HG03378 (cell line): ENCODE measurements around the gene PCSK6.

Source experiments
- ATAC-seq: cut with Tn5 transposase; IDR thresholded peaks from one replicate; pipeline ENCODE4 v1.9.1; 2021; ENCODE audit warnings: mild to moderate bottlenecking, moderate library complexity; ENCODE audit not compliant: unreplicated experiment

PCSK6 gene

GRCh38 chr15:101333907-101334789, 155.4 kb downstream of the PCSK6 start:
- ATAC-seq: peak; percentile 57

GRCh38 chr15:101332061-101332467, 157.4 kb downstream of the PCSK6 start:
- no peak for ATAC-seq

- ATAC-seq: no peak
These were observed 159.6 kb downstream of the PCSK6 start for GRCh38 chr15:101329867-101330380.

- ATAC-seq: no peak
These were observed 160.1 kb downstream of the PCSK6 start for GRCh38 chr15:101329309-101329863.

GRCh38 chr15:101328001-101328400, 161.5 kb downstream of the PCSK6 start:
- ATAC-seq: no peak

- no peak for ATAC-seq
These were observed 162.3 kb downstream of the PCSK6 start for GRCh38 chr15:101327147-101327740.

GRCh38 chr15:101326462-101327146, 162.9 kb downstream of the PCSK6 start:
- no peak for ATAC-seq

GRCh38 chr15:101326026-101326315, 163.5 kb downstream of the PCSK6 start:
- ATAC-seq: no peak

GRCh38 chr15:101325263-101326025, 164.1 kb downstream of the PCSK6 start:
- ATAC-seq: no peak

- no peak for ATAC-seq
These were observed 164.9 kb downstream of the PCSK6 start for GRCh38 chr15:101324524-101325177.

- no peak for ATAC-seq
These were observed 165.5 kb downstream of the PCSK6 start for GRCh38 chr15:101323793-101324523.

- no peak for ATAC-seq
These were observed 166.5 kb downstream of the PCSK6 start for GRCh38 chr15:101322854-101323477.

- no peak for ATAC-seq
These were observed 167.4 kb downstream of the PCSK6 start for GRCh38 chr15:101322016-101322695.

GRCh38 chr15:101320501-101321052, 168.9 kb downstream of the PCSK6 start:
- no peak for ATAC-seq

- no peak for ATAC-seq
These were observed 170.7 kb downstream of the PCSK6 start for GRCh38 chr15:101318839-101319238.

GRCh38 chr15:101318147-101318819, 171.2 kb downstream of the PCSK6 start:
- ATAC-seq: no peak

GRCh38 chr15:101317336-101317872, 172.1 kb downstream of the PCSK6 start:
- no peak for ATAC-seq
